GM19099 (cell line): Measurements from ENCODE around the gene TSPAN17.

ENCODE experiments used
- POLR2A ChIP-seq: IDR thresholded peaks from 3 replicates; pipeline ENCODE4 v1.6.1; 2011; ENCODE audit warnings: low read depth; ENCODE audit not compliant: insufficient read length; ENCODE audit errors: extremely low read depth

The TSPAN17 gene

GRCh38 chr5:176659860-176660461 lies 12.7 kb downstream of the TSPAN17 start:
- no peak for TF ChIP-seq POLR2A

DNA sequence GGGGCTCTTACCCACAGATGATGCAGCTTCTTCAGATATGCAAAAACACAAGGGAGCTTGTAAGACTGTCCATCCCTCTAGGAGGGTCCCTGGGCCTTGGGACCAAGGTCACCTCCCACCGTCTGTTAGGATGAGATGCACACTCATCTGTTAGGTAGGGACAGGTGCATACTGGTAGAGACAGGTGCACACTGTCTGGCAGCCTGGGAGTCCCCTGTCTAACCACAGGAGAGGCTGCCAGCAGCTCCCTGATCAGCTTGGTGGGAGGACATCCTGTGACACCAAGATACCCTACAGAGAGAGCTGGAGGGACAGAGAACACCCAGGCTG lies 13.2 kb downstream of the TSPAN17 start:
- TF ChIP-seq POLR2A, result no peak

GRCh38 chr5:176660860-176661641 lies 13.8 kb downstream of the TSPAN17 start:
- TF ChIP-seq POLR2A, result no peak

DNA sequence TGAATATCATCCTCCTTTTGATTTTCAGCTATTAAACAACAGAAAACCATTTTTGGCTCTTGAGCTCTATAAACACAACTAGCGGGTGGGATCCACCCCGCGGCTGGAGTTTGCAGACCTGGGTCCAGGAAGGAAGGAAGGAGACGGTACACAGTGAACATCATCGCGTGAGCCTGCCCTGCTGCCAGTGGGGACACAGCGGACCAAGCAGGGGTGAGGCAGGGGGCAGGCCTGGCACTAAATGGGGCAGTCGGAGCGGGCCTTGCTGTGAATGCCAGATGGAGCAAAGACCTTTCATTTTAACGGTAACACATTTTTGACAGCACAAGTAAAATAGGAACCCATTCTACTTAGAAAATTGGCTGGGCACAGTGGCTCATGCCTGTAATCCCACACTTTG lies 14.4 kb downstream of the TSPAN17 start:
- TF ChIP-seq POLR2A, result no peak

DNA sequence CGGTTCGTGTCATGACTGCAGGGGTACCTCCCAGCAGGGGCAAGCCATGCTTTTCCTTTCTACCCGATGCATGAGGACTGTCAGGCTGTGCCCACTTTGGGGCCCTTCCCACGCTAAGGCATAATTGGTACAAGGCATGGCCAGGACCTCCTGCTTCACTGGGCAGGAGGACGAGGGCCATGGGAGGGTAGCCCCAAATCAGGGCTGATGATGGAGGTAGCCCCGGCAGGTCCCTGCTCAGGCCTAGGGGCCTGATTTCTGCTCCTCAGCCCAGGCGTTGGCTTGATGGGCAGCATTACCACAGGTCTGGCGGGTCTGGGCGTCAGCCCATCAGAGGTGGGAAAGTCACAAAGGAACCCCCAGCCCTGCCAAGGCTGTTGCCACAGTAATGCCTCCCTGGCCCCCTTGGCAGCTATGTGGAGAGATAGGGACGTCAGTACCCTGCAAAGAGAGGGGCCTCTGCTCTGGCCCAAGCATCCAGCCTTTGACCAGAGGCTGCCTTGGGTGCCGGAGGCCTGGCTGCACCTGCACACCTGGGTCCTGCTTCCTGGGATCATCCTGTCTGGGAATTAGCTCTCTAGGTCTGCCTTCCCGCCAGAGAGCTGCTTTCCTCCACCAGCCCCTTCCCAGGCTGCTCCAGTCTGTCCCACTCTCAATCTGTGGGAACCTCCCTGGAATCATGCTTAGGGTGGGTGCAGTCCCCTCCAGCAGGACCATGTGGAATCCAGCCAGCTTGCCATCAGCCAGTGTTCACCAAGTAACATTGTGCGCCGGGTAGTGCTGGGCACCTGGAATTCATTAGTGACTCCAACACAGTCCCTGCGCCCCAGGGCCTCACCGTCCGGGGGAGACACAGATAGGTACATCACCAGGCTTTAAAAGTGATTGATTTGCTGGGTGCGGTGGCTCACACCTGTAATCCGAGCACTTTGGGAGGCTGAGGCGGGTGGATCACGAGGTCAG lies 15.4 kb downstream of the TSPAN17 start:
- TF ChIP-seq POLR2A, result no peak

DNA sequence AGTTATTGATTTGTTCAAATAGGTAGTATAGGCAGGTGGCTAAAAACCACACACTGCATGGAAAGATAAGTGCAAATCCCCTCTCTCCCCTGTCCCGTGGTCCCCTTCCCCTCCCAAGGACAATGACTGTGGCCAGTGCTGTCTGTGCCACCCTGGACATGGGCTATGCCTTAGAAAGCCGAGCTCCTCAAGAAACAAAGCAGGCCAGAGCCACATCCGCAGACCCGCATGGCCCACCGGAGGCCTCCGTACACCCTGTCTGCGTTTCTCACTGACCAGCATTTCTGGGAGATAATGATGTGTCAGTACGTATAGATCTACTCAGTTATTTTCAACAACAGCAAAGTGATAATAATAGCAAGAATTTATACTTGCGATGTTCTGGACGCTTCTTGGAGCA lies 16.3 kb downstream of the TSPAN17 start:
- no peak for TF ChIP-seq POLR2A

- TF ChIP-seq POLR2A, result no peak
These were observed 17.2 kb downstream of the TSPAN17 start for GRCh38 chr5:176664479-176664878.

- TF ChIP-seq POLR2A, result no peak
These were observed 17.6 kb downstream of the TSPAN17 start for GRCh38 chr5:176664886-176665285.

- TF ChIP-seq POLR2A, result no peak
These were observed 18.2 kb downstream of the TSPAN17 start for GRCh38 chr5:176665517-176665916.

GRCh38 chr5:176667637-176668036 lies 20.4 kb downstream of the TSPAN17 start:
- TF ChIP-seq POLR2A, result no peak

GRCh38 chr5:176670449-176670848 lies 23.2 kb downstream of the TSPAN17 start:
- TF ChIP-seq POLR2A, result no peak

- no peak for TF ChIP-seq POLR2A
These were observed 24.1 kb downstream of the TSPAN17 start for GRCh38 chr5:176671399-176671798.

DNA sequence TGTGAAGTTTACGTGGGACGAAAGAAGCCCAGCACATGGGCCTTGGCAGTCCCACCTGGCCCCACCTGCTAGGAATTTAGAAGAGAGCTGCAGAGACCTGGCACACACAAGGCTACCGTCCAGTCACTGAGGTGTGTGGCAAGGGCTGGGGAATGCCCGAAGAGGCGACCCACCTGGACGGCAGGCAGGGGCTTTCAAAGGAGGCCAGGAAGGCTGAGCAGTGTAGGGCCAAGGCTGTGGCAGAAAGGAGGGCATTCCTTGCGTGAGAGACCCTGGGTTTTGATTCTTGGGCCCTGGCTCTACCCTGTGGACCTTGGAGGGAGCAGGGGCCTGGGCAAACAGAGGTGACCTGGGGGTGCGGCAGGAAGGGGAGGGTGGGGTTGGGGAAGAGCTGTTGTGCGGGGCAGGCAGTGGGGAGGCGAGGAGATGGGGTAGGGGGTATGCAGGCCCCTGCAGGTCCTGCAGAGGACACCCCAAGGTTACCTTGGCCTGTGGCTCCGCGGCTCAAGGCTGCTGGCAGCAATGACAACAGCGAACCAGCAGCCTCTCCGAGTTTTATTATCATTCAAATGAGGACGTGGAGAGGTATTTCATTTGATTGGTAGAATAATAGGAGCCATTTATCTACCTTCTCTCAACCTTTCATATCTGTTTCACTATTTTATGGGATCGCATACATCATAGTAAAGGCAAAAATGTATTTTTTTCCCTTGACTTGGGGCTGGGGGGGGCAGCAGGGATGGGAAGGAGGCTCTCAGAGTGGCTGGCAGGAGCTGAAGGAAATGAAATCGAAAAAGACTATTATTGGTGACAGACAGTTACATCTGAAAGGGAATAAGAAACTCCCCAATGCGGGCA lies 24.8 kb downstream of the TSPAN17 start:
- TF ChIP-seq POLR2A, result no peak
